ENCODE data around the gene MAPK6. TPM values are rescaled to one million over a fixed set of nuclear protein-coding genes. Genes with fewer than 3 reads are reported as not detected.

MAPK6 gene
- total and polyA plus RNA-seq, 10 of the 15 experiments (the other 5 are each of a cell fraction or from before 2014, with no cell fraction given) = 20.6 to 100 (median 52.6) TPM

DNA sequence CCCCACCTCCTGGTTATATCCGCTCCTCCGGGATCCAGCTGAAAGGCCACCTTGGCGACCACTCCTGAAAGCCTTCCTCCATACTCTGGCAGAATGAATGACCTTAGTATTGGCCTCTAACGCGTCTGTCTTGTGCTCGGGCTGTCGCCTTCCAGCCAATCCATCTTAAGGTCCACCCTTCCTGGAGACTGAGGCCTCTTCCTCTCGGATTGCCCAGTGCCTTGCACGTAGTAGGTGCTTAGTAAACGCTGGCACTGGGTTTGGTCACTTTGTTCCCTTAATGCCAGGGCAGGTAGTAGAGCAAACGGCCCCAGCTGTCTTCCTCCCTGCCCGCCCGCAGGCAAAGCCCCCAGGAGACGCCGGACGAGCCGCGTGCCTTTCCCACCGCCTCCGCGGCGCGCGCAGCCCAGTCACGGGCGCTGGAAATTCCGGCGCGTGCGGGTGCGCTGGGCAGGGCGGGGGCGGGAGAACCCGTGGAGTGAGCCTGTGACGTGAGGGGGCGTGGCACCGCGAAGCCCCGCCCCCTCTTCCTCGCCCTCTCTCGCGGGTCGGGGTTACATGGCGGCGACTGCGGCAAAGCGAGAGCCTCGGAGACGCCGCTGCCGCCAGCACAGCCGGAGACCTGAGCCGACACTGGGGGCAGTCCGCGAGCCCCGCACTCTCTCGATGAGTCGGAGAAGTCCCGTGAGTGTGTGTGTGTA, at the start of gene MAPK6 (continued):
- TF ChIP-seq, protein P1, sequence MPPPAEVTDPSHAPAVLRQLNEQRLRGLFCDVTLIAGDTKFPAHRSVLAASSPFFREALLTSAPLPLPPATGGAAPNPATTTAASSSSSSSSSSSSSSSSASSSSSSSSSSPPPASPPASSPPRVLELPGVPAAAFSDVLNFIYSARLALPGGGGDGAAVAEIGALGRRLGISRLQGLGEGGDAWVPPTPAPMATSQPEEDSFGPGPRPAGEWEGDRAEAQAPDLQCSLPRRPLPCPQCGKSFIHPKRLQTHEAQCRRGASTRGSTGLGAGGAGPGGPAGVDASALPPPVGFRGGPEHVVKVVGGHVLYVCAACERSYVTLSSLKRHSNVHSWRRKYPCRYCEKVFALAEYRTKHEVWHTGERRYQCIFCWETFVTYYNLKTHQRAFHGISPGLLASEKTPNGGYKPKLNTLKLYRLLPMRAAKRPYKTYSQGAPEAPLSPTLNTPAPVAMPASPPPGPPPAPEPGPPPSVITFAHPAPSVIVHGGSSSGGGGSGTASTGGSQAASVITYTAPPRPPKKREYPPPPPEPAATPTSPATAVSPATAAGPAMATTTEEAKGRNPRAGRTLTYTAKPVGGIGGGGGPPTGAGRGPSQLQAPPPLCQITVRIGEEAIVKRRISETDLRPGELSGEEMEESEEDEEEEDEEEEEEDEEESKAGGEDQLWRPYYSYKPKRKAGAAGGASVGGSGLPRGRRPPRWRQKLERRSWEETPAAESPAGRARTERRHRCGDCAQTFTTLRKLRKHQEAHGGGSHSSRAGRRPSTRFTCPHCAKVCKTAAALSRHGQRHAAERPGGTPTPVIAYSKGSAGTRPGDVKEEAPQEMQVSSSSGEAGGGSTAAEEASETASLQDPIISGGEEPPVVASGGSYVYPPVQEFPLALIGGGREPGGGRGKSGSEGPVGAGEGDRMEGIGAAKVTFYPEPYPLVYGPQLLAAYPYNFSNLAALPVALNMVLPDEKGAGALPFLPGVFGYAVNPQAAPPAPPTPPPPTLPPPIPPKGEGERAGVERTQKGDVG (CRISPR knock-in tag; IDR thresholded peaks at IDR 0.05) = no peak
- TF ChIP-seq WRNIP1 (IDR thresholded peaks at IDR 0.05; ENCODE audit: borderline replicate concordance, low read depth, low read length) = 0 out of 2 replicates have a peak, but pooled peaks have one; percentile 62
- TF ChIP-seq CREM (IDR thresholded peaks at IDR 0.05; ENCODE audit: low read depth) = peak; percentile 87
- TF ChIP-seq JUNB (IDR thresholded peaks at IDR 0.05) = no peak
- TF ChIP-seq, protein P2, sequence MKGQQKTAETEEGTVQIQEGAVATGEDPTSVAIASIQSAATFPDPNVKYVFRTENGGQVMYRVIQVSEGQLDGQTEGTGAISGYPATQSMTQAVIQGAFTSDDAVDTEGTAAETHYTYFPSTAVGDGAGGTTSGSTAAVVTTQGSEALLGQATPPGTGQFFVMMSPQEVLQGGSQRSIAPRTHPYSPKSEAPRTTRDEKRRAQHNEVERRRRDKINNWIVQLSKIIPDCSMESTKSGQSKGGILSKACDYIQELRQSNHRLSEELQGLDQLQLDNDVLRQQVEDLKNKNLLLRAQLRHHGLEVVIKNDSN (IDR thresholded peaks at IDR 0.05; ENCODE audit: borderline replicate concordance, extremely low read length, insufficient read depth, low read depth, low read length) = peak; percentile 52
- peak; percentile 99 for TF ChIP-seq TAF1 (IDR thresholded peaks at IDR 0.05; ENCODE audit: borderline replicate concordance, low read depth, low read length)
- TF ChIP-seq, protein P3, sequence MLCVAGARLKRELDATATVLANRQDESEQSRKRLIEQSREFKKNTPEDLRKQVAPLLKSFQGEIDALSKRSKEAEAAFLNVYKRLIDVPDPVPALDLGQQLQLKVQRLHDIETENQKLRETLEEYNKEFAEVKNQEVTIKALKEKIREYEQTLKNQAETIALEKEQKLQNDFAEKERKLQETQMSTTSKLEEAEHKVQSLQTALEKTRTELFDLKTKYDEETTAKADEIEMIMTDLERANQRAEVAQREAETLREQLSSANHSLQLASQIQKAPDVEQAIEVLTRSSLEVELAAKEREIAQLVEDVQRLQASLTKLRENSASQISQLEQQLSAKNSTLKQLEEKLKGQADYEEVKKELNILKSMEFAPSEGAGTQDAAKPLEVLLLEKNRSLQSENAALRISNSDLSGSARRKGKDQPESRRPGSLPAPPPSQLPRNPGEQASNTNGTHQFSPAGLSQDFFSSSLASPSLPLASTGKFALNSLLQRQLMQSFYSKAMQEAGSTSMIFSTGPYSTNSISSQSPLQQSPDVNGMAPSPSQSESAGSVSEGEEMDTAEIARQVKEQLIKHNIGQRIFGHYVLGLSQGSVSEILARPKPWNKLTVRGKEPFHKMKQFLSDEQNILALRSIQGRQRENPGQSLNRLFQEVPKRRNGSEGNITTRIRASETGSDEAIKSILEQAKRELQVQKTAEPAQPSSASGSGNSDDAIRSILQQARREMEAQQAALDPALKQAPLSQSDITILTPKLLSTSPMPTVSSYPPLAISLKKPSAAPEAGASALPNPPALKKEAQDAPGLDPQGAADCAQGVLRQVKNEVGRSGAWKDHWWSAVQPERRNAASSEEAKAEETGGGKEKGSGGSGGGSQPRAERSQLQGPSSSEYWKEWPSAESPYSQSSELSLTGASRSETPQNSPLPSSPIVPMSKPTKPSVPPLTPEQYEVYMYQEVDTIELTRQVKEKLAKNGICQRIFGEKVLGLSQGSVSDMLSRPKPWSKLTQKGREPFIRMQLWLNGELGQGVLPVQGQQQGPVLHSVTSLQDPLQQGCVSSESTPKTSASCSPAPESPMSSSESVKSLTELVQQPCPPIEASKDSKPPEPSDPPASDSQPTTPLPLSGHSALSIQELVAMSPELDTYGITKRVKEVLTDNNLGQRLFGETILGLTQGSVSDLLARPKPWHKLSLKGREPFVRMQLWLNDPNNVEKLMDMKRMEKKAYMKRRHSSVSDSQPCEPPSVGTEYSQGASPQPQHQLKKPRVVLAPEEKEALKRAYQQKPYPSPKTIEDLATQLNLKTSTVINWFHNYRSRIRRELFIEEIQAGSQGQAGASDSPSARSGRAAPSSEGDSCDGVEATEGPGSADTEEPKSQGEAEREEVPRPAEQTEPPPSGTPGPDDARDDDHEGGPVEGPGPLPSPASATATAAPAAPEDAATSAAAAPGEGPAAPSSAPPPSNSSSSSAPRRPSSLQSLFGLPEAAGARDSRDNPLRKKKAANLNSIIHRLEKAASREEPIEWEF (IDR thresholded peaks at IDR 0.05; ENCODE audit: insufficient replicate concordance, low read depth, low read length) = peak; percentile 31
- TF ChIP-seq, protein P4, sequence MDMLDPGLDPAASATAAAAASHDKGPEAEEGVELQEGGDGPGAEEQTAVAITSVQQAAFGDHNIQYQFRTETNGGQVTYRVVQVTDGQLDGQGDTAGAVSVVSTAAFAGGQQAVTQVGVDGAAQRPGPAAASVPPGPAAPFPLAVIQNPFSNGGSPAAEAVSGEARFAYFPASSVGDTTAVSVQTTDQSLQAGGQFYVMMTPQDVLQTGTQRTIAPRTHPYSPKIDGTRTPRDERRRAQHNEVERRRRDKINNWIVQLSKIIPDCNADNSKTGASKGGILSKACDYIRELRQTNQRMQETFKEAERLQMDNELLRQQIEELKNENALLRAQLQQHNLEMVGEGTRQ (IDR thresholded peaks at IDR 0.05; ENCODE audit: borderline replicate concordance, low read depth, low read length) = no peak; the same call in 1 of the 2 replicates
- peak; percentile 73 for TF ChIP-seq POLR2AphosphoS2 (IDR thresholded peaks at IDR 0.05; ENCODE audit: low read depth, low read length)
- TF ChIP-seq STAT3 (IDR thresholded peaks at IDR 0.05; ENCODE audit: low read depth, low read length) = no peak
- TF ChIP-seq TCF3 (IDR thresholded peaks at IDR 0.05; ENCODE audit: borderline replicate concordance, insufficient read depth, low read depth, low read length) = peak; percentile 71
- peak; percentile 47; the same call in 1 of the 2 replicates for TF ChIP-seq HCFC1 (IDR thresholded peaks at IDR 0.05; ENCODE audit: low read length)
- TF ChIP-seq, protein P5, sequence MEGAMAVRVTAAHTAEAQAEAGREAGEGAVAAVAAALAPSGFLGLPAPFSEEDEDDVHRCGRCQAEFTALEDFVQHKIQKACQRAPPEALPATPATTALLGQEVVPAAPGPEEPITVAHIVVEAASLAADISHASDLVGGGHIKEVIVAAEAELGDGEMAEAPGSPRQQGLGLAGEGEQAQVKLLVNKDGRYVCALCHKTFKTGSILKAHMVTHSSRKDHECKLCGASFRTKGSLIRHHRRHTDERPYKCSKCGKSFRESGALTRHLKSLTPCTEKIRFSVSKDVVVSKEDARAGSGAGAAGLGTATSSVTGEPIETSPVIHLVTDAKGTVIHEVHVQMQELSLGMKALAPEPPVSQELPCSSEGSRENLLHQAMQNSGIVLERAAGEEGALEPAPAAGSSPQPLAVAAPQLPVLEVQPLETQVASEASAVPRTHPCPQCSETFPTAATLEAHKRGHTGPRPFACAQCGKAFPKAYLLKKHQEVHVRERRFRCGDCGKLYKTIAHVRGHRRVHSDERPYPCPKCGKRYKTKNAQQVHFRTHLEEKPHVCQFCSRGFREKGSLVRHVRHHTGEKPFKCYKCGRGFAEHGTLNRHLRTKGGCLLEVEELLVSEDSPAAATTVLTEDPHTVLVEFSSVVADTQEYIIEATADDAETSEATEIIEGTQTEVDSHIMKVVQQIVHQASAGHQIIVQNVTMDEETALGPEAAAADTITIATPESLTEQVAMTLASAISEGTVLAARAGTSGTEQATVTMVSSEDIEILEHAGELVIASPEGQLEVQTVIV (IDR thresholded peaks at IDR 0.05; ENCODE audit: borderline replicate concordance, partially characterized antibody) = no peak
- TF ChIP-seq NR2F1 (conservative IDR thresholded peaks at IDR 0.05) = peak; percentile 73
- peak; percentile 59 for TF ChIP-seq LARP7 (IDR thresholded peaks at IDR 0.05)
- TF ChIP-seq BACH1 (IDR thresholded peaks at IDR 0.05; ENCODE audit: borderline replicate concordance) = peak; percentile 93

Data from GM12878 (cell line).